ENCODE data around the gene TADA2A.

DNA sequence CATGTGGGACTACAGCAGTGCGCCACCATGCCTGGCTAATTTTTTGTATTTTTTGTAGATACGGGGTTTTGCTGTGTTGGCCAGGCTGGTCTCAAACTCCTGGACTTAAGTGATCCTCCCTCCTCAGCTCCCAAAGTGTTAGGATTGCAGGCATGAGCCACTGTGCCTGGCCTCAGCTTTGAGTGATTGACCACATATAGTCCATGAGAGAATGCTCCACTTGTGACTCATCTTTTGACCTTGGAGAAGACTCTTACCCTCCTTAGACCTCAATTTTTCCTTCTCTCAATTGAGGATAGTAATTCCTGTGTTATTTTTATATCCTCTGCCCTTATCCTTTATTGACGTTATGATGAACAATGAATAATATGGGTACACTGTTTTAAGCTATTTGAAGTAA, 52.1 kb downstream of the TADA2A start:
- TF ChIP-seq, protein P1, sequence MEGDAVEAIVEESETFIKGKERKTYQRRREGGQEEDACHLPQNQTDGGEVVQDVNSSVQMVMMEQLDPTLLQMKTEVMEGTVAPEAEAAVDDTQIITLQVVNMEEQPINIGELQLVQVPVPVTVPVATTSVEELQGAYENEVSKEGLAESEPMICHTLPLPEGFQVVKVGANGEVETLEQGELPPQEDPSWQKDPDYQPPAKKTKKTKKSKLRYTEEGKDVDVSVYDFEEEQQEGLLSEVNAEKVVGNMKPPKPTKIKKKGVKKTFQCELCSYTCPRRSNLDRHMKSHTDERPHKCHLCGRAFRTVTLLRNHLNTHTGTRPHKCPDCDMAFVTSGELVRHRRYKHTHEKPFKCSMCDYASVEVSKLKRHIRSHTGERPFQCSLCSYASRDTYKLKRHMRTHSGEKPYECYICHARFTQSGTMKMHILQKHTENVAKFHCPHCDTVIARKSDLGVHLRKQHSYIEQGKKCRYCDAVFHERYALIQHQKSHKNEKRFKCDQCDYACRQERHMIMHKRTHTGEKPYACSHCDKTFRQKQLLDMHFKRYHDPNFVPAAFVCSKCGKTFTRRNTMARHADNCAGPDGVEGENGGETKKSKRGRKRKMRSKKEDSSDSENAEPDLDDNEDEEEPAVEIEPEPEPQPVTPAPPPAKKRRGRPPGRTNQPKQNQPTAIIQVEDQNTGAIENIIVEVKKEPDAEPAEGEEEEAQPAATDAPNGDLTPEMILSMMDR (conservative IDR thresholded peaks at IDR 0.05; ENCODE audit: low read length) = no peak
- TF ChIP-seq EZH2phosphoT487 (IDR thresholded peaks at IDR 0.05; ENCODE audit: borderline replicate concordance) = no peak

All from Loucy (cell line).